ENCODE measurements around the gene IKZF2. TPM values are rescaled to one million over a fixed set of nuclear protein-coding genes. Genes with fewer than 3 reads are reported as not detected.

Gene IKZF2
- total and polyA plus RNA-seq, 2 of the 4 experiments (the other 2 are of a cell fraction), result 2.1 to 25.5 TPM

- H4K8ac ChIP-seq (ENCODE audit: low read depth in 2 of 2, low read length in 2 of 2), result no peak overlapping the region
- peaks cover 9% of the 10 kb centered on the region for H3K4me1 ChIP-seq (ENCODE audit: control insufficient read depth, insufficient read depth, low read length)
- ChIA-PET CTCF (no interaction called here), POLR2A (ENCODE audit: unreplicated experiment) (no interaction called here)
- dilution Hi-C loops (cut with HindIII; ENCODE audit: low sequenced_read_pairs, unreplicated experiment), result no loop called here
- H2BK120ac ChIP-seq (ENCODE audit: low read depth, low read length), result peak overlapping the region; percentile 14; the same call in 1 of the 2 replicates
- no peaks in the 10 kb centered on the region for H3K27me3 ChIP-seq (ENCODE audit: control insufficient read depth, insufficient read depth, low read length)
- WGBS, 2 experiments (ENCODE audit: extremely low coverage in 2 of 2, insufficient read length in 1 of 2), result no CpG with 5 or more reads among the region's 2 CpGs
- no TSS peak for BruUV-seq (replicated peaks)
- no peak overlapping the region; the same call in 1 of the 2 replicates for H4K91ac ChIP-seq (ENCODE audit: insufficient read depth, low read depth, low read length)
- H3K79me1 ChIP-seq (ENCODE audit: low read depth in 1 of 2, low read length in 2 of 2), result peaks cover 3 to 5% of the 10 kb centered on the region in 2 experiments; a peak in 3 of 4 replicates
- 0 out of 2 replicates have a peak overlapping the region, but pooled peaks have one; percentile 8 for H3K4me2 ChIP-seq (ENCODE audit: low read depth, low read length)
- H2AK5ac ChIP-seq (ENCODE audit: low read depth, low read length), result no peak overlapping the region
- TF ChIP-seq RFX5 (IDR thresholded peaks at IDR 0.05; ENCODE audit: low read depth, low read length) (no peak), CEBPB (IDR thresholded peaks at IDR 0.05; ENCODE audit: low read depth, low read length) (no peak), RCOR1 (IDR thresholded peaks at IDR 0.05; ENCODE audit: insufficient replicate concordance, low read length) (no peak), SMC3 (IDR thresholded peaks at IDR 0.05; ENCODE audit: low read depth, low read length) (no peak), NFE2L2 (IDR thresholded peaks at IDR 0.05; ENCODE audit: low read depth, low read length) (no peak), MXI1 (IDR thresholded peaks at IDR 0.05; ENCODE audit: borderline replicate concordance, low read depth, low read length) (no peak), MAFK (IDR thresholded peaks at IDR 0.05; ENCODE audit: low read depth, low read length) (no peak), CHD1 (IDR thresholded peaks at IDR 0.05; ENCODE audit: low read depth, low read length) (no peak), RAD21 (IDR thresholded peaks at IDR 0.05; ENCODE audit: low read length) (no peak), ELK1 (IDR thresholded peaks at IDR 0.05; ENCODE audit: borderline replicate concordance, low read depth, low read length) (no peak), BHLHE40 (IDR thresholded peaks at IDR 0.05; ENCODE audit: low read depth, low read length) (no peak), POLR2A (IDR thresholded peaks at IDR 0.05; ENCODE audit: low read depth, low read length) (no peak), MAZ (IDR thresholded peaks at IDR 0.05; ENCODE audit: borderline replicate concordance, low read depth, low read length) (no peak), CTCF (conservative IDR thresholded peaks at IDR 0.05; ENCODE audit: low read depth, low read length) (no peak), FOS (IDR thresholded peaks at IDR 0.05; ENCODE audit: low read depth, low read length) (no peak)
- TF ChIP-seq, protein P1, sequence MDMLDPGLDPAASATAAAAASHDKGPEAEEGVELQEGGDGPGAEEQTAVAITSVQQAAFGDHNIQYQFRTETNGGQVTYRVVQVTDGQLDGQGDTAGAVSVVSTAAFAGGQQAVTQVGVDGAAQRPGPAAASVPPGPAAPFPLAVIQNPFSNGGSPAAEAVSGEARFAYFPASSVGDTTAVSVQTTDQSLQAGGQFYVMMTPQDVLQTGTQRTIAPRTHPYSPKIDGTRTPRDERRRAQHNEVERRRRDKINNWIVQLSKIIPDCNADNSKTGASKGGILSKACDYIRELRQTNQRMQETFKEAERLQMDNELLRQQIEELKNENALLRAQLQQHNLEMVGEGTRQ (IDR thresholded peaks at IDR 0.05; ENCODE audit: low read depth, low read length), result no peak
- H2AK9ac ChIP-seq (replicated peaks; ENCODE audit: low read depth, low read length, poor library complexity), result peak overlapping the region; percentile 39
- DNase-seq, result no peak
- no peak overlapping the region for H3K18ac ChIP-seq (ENCODE audit: low read depth, low read length)
- H4K5ac ChIP-seq (ENCODE audit: low read depth, low read length), result no peak overlapping the region
- peak overlapping the region; percentile 49; the same call in 1 of the 2 replicates for H2BK20ac ChIP-seq (ENCODE audit: low read depth, low read length)
- no peaks in the 10 kb centered on the region for H3K9me3 ChIP-seq (ENCODE audit: control insufficient read depth, insufficient read depth, low read length)
- no peak overlapping the region for H2AFZ ChIP-seq (replicated peaks; ENCODE audit: low read length, poor library complexity)
- peak overlapping the region; percentile 30; the same call in 1 of the 2 replicates for H3K9ac ChIP-seq (ENCODE audit: low read depth, low read length)
- peaks cover 3% of the 10 kb centered on the region; the same call in 1 of the 2 replicates for H3K9me1 ChIP-seq (ENCODE audit: insufficient read depth, low read length)
- no peak overlapping the region for H3K4me3 ChIP-seq (ENCODE audit: insufficient read depth, low read depth, low read length)
- H3K23ac ChIP-seq (ENCODE audit: low read depth, low read length), result no peak overlapping the region
- H2BK5ac ChIP-seq (ENCODE audit: low read depth, low read length, poor library complexity, severe bottlenecking), result no peak overlapping the region
- no peak overlapping the region for H3K27ac ChIP-seq (ENCODE audit: insufficient read depth, low read length)
- ATAC-seq (ENCODE audit: low read depth), result peak; percentile 27; the same call in 1 of the 2 replicates
- no peak overlapping the region for H3K14ac ChIP-seq (replicated peaks; ENCODE audit: low read depth, low read length)
- no peaks in the 10 kb centered on the region for H3K36me3 ChIP-seq (ENCODE audit: control insufficient read depth, insufficient read depth, low read length)
- no peak overlapping the region for H3K4ac ChIP-seq (ENCODE audit: low read depth, low read length)
- no peak overlapping the region for H3K56ac ChIP-seq (ENCODE audit: extremely low read depth, insufficient read depth, low read length)
- in situ Hi-C loops (cut with MboI; ENCODE audit: low sequenced_read_pairs), result no loop called here
- no peak overlapping the region for H2BK15ac ChIP-seq (ENCODE audit: low read depth, low read length)
- intact Hi-C loops (cut with micrococcal nuclease), result no loop called here
- no peaks in the 10 kb centered on the region for H4K20me1 ChIP-seq (ENCODE audit: insufficient read depth, low read length)
Observed at GRCh38 chr2:213086571-213086970, 64.8 kb downstream of the IKZF2 start.

Data from IMR-90 (cell line).